HL-60 (cell line): ENCODE data around the gene NFAM1.

Experiments used
- DNase-seq, 2 experiments: peaks; one replicate each; pipeline ENCODE4 v3.0.0-alpha.2; 2010 to 2020; ENCODE audit warnings: low read depth in 1 of 2, low spot score in 1 of 2
- H3K27ac ChIP-seq: fragments of 250-450 bp; sonication (Bioruptor Pico); replicated peaks from 2 replicates; pipeline ENCODE4 v1.5.1; 2020; ENCODE audit warnings: mild to moderate bottlenecking, moderate library complexity
- H3K27me3 ChIP-seq: fragments of 250-450 bp; sonication (Bioruptor Pico); 2 replicates; pipeline ENCODE4 v1.5.1; 2021; ENCODE audit warnings: mild to moderate bottlenecking, moderate library complexity; ENCODE audit not compliant: insufficient read depth, poor library complexity, severe bottlenecking
- H3K4me3 ChIP-seq: replicated peaks from 2 replicates; pipeline ENCODE4 v1.5.1; 2011; ENCODE audit warnings: mild to moderate bottlenecking, control low read depth, low read length; ENCODE audit not compliant: insufficient read depth
- GABPA ChIP-seq: IDR thresholded peaks from 2 replicates; pipeline ENCODE4 v1.6.1; 2012; ENCODE audit warnings: low read depth
- POLR2AphosphoS5 ChIP-seq: IDR thresholded peaks from 2 replicates; pipeline ENCODE4 v1.6.1; 2012; ENCODE audit warnings: low read depth
- SPI1 ChIP-seq: IDR thresholded peaks from 2 replicates; pipeline ENCODE4 v1.6.1; 2012; ENCODE audit warnings: low read depth, mild to moderate bottlenecking, borderline replicate concordance
- TF ChIP-seq, protein P1 (sequence below): IDR thresholded peaks from one replicate; pipeline ENCODE4 v1.5.1; 2011; ENCODE audit warnings: low read length, control low read depth, inconsistent platforms; ENCODE audit not compliant: insufficient read depth
- TF ChIP-seq, protein P2 (sequence below): IDR thresholded peaks from 2 replicates; pipeline ENCODE4 v1.6.1; 2012; ENCODE audit warnings: low read depth; ENCODE audit not compliant: insufficient replicate concordance

NFAM1 gene

DNA sequence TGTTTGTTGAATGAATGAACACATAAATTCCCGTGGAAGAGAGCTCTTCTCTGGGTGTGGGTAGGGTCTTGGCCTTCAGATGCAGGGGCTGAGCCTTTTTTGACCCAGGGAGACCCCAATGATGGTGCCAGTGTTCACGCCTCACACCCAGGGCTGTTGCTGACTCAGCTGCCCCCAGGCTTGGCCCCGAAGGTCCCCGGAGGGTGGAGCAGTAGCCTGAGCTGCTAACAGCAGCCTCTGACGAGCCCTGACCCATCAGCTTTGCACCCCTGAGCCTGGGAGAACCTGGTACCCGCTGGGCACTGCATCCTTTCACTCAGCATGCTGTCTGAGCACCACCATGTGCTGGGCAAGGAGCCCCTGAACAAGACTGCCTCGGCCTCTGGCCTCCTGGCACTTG, 23.9 kb downstream of the NFAM1 start:
- H3K4me3 ChIP-seq, result no peak overlapping the region
- no peak for DNase-seq
- no peaks in the 10 kb centered on the region for H3K27me3 ChIP-seq
- TF ChIP-seq SPI1 (no peak), GABPA (no peak), POLR2AphosphoS5 (no peak)
- TF ChIP-seq, protein P1, sequence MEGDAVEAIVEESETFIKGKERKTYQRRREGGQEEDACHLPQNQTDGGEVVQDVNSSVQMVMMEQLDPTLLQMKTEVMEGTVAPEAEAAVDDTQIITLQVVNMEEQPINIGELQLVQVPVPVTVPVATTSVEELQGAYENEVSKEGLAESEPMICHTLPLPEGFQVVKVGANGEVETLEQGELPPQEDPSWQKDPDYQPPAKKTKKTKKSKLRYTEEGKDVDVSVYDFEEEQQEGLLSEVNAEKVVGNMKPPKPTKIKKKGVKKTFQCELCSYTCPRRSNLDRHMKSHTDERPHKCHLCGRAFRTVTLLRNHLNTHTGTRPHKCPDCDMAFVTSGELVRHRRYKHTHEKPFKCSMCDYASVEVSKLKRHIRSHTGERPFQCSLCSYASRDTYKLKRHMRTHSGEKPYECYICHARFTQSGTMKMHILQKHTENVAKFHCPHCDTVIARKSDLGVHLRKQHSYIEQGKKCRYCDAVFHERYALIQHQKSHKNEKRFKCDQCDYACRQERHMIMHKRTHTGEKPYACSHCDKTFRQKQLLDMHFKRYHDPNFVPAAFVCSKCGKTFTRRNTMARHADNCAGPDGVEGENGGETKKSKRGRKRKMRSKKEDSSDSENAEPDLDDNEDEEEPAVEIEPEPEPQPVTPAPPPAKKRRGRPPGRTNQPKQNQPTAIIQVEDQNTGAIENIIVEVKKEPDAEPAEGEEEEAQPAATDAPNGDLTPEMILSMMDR, result no peak
- TF ChIP-seq, protein P2, sequence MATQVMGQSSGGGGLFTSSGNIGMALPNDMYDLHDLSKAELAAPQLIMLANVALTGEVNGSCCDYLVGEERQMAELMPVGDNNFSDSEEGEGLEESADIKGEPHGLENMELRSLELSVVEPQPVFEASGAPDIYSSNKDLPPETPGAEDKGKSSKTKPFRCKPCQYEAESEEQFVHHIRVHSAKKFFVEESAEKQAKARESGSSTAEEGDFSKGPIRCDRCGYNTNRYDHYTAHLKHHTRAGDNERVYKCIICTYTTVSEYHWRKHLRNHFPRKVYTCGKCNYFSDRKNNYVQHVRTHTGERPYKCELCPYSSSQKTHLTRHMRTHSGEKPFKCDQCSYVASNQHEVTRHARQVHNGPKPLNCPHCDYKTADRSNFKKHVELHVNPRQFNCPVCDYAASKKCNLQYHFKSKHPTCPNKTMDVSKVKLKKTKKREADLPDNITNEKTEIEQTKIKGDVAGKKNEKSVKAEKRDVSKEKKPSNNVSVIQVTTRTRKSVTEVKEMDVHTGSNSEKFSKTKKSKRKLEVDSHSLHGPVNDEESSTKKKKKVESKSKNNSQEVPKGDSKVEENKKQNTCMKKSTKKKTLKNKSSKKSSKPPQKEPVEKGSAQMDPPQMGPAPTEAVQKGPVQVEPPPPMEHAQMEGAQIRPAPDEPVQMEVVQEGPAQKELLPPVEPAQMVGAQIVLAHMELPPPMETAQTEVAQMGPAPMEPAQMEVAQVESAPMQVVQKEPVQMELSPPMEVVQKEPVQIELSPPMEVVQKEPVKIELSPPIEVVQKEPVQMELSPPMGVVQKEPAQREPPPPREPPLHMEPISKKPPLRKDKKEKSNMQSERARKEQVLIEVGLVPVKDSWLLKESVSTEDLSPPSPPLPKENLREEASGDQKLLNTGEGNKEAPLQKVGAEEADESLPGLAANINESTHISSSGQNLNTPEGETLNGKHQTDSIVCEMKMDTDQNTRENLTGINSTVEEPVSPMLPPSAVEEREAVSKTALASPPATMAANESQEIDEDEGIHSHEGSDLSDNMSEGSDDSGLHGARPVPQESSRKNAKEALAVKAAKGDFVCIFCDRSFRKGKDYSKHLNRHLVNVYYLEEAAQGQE, result no peak
- no peak overlapping the region for H3K27ac ChIP-seq

DNA sequence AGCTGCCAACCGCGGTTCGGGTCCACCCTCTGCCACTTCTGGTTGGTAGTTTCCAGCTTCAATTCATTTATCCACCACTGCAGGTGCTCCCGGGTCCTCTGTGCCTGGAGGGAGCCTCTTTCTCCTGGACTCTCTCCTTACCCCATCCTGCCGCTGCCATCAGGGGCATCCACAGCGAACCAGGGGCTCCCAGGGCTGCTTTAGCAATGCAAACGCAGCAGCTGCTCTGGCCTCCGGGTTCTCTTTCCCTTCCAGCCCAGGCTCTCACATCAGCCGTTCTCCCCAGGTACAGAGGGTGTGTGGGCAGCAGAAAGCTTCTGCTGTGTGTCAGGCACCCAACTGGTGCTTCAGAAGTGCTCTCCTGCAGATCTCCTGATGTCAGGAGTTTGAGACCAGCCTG, 27.9 kb downstream of the NFAM1 start:
- TF ChIP-seq SPI1 (no peak), POLR2AphosphoS5 (no peak), GABPA (no peak)
- TF ChIP-seq, protein P2, result no peak
- TF ChIP-seq, protein P1, result no peak
- H3K27me3 ChIP-seq, result no peaks in the 10 kb centered on the region
- no peak for DNase-seq
- no peak overlapping the region for H3K27ac ChIP-seq
- H3K4me3 ChIP-seq, result no peak overlapping the region

DNA sequence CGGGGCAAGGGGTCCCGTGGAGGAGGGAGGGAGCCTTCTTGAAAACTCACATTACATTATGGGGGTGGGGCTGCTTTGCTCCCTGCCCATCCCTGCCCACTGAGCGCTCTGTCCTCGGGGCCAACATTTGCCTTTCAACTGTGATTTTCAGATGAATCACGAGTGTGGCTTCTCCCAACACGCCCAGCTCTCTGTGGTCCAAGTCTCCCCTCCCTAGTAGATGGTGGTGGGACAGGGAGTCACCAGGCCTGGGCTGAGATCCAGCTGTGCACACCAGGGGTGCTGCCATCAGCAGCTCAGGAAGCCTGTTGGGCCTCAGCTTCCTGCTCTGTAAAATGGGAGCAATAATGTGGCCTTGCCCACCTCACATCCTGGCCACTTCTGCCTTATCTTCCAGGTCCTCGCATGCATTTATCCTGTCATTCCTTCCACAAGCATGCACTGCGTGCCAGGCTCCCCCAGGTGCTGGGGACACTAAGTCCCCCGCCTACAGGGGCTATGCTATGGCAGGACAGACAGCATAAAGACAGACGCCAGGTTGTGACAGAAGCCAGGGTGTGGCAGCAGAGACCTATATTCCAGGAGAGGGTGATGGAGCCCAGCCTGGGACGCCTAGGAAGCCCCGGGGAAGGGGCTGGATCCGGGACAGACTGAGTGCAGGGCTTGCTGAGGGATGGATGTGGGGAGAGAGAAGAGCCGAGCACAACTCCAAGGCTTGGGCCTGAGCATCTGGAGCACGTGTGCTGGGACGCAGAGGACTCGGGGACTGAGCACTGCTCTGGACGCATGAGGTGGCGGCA, 30.5 kb downstream of the NFAM1 start:
- TF ChIP-seq GABPA, result no peak
- Histone ChIP-seq H3K27ac (no peak overlapping the region), H3K27me3 (no peaks in the 10 kb centered on the region), H3K4me3 (no peak overlapping the region)
- no peak for DNase-seq

DNA sequence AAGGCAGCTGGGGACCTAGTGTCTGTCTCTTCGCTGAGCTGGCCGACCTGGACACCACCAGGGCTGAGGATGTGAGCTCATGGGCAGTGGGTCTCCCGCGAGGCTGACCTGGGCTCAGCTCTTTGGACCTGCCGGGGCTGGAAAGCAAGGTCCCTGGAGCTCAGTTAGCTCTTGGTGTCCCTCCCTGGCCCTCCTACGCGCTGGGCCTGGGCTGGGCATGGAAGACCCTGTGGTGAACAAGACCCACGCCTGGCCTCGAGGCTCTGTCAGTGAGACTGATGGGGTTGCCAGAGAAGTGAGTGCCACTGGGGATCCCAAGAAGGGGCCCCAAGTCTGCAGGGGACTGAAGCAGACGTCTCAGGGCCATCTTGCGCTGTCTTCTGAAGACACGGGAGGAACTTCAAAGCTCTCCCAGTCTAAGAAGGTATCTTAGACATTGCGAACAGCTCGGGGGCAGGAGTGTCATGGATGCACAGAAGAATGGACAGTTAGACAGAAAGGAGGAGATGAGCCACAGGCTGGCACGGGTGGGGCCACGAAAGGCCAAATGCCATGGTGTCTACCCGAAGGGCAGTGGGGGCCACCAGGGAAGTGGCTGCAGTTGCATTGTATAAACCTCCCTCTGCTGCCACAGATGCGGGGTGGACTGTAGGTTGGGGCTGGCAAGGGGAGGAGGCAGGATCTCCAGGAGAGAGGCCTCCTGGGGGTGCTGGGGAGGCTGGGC, 31.2 kb downstream of the NFAM1 start:
- TF ChIP-seq GABPA, result no peak
- no peak for TF ChIP-seq SPI1
- H3K27me3 ChIP-seq, result no peaks in the 10 kb centered on the region
- DNase-seq, result no peak
- no peak overlapping the region for H3K4me3 ChIP-seq
- no peak overlapping the region for H3K27ac ChIP-seq
